HG02852 (cell line): ENCODE measurements around the gene JKAMP.

Experiments
- ATAC-seq: cut with Tn5 transposase; IDR thresholded peaks from one replicate; pipeline ENCODE4 v1.9.1; 2021; ENCODE audit warnings: mild to moderate bottlenecking, moderate library complexity; ENCODE audit not compliant: unreplicated experiment

The JKAMP gene

GRCh38 chr14:59480166-59480565, 4.2 kb upstream of the JKAMP start:
- ATAC-seq: no peak

DNA sequence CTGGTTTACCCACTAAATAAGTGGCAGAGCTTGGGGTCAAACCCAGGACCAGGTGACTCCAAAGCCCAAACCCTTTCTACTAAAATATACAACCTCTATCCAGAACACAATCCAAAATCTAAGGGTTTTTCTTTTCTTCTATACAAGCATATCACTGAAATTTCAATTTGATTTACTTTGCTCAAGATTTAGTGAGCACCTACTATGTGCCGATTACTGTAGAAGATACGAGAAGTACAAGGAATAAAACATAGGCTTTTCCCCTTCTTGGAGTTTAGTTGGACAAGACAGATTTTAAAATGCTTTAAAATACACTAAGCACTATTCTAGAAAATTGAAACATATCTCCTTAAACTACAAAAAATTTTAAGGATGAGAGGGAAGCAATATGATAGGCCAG, 2.9 kb upstream of the JKAMP start:
- no peak for ATAC-seq

GRCh38 chr14:59481871-59482540, 2.3 kb upstream of the JKAMP start:
- no peak for ATAC-seq

DNA sequence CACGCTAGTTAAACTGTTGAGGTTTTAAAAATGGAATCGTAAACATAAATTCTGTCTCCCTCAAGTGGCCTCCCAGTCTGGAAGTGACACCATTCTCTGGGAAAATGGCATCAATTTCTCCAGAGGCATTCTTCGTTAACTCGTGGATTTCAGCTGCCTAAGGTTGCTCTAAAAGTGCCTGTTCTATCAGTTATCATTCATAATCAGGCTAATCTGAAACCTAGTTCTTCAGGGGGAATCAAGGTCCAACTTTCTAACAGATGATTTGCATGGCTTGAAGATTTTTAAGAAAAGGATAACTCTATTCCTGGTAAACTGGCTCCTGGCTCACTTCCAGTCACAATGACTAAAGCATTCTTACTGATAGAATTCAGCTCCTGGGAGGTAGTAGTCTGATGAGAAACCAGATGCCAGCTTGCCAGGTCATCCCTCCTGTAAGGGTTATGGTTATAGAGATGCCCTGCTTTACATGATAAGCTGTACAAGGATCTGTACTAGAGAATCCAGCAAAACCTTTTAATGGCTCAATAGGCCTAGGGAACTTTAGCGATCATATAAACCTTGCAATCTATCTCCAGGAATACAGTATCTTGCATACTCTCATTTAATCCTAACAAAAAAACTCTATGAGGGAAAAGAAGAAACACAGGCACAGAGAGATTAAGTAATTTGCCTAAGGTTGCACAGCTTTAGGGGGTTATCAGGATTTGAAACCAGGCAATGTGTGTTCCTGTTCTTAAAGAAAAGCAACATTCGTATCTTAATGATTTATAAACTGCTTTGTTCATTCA, 1.6 kb upstream of the JKAMP start:
- no peak for ATAC-seq

GRCh38 chr14:59483363-59483762, 954 bp upstream of the JKAMP start:
- ATAC-seq: no peak

DNA sequence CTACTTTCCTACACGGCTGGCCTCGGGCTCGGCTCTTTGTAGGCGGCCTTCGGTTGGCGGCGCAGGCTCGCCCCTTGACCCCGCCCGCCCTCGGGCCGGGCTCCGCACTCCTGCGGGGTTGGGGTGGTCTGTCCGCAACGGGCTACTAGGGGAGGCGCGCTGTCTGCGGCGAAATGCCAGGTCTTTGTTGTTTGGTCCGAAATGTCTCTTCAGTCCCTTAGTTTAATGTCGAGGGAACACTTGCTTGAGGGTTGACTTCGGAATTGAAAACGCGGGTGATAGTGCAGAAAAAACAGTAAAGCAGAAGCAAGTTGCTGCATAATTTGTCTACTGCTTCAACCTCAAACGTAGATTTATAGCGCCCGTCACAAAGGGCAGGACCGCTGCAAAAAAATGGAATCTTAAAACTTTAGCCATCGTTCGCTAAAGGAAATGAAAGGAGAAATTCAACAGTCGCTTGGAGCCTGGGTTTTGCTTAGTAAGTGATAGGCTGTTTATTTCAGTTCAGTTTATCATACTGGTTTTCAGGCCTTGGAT, 390 bp downstream of the JKAMP start:
- peak; percentile 52 for ATAC-seq

GRCh38 chr14:59490756-59491155, 6.4 kb downstream of the JKAMP start:
- ATAC-seq: no peak

DNA sequence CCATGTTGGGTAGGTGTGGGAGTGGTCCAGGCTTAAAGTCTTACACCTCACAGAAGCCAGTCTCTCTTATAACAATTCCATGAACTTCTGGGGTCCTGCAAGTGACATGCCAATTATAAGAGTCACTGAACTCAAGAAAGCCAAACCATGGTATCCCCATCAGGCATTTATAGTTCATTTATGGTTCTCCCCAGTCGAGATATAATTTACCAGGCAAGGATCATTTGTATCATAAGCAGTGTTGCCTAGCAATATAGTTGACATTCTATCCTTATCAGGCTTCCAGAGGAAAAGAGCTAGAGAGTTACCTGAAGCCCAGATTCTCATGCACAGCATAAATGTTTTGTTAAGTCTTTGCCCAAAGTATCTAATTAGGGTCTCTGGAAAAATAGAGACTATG, 8.1 kb downstream of the JKAMP start:
- ATAC-seq: no peak

DNA sequence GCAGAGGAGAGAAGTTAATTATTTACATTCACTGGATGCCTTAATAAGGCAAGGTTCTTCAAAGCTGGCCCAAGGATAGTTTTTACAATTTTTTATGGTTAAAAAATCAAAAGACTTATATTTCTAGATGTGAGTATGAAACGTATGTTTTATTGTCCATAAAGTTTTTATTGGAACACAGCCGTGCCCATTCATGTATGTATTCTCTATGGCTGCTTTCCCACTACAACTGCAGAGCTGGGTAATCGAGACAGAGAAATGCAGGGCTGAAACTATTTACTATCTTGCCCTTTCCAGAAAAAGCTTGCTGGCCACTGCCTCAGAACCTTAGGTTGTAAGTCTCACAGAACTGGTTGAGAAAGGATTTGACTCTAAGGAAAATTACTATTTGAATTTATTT, 16.4 kb downstream of the JKAMP start:
- ATAC-seq: no peak

GRCh38 chr14:59503256-59503655, 18.9 kb downstream of the JKAMP start:
- no peak for ATAC-seq

DNA sequence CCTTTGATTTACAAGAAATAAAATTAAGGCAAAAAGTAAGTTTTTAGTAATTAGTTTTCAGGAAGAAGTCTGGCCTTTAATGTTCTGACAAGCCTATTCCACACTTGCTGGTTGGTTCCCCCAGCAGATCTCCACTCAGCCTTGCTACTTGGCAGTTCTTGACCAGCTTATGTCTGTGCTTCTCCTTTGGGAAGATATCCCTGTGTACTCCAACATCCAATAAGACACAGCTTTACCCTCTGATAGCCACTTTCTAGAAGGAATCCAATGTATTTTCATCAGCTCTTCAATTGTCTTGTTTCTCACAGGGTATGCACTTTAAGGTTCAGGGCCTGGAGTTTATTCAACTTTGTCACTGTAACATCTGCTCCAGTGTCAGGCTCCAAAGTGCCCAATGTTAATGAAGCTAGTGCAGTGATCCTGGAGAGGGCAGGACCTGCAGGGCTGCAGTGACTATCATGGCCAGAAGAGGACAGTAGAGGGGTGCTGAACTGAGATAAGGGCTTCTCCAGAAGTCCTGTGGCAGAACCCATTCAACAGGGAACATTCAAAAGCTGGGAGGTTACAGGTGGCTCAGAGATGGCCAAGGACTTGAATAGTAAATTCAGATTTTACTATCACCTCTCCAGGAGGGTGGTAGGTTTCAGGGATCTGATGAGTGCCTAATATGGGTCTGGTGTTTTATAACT, 22.9 kb downstream of the JKAMP start:
- ATAC-seq: peak; percentile 86

- ATAC-seq: no peak
These were observed 23.4 kb downstream of the JKAMP start for GRCh38 chr14:59507752-59508103.

GRCh38 chr14:59509101-59509500, 24.8 kb downstream of the JKAMP start:
- ATAC-seq: no peak

- no peak for ATAC-seq
These were observed 25.7 kb downstream of the JKAMP start for GRCh38 chr14:59510001-59510400.

DNA sequence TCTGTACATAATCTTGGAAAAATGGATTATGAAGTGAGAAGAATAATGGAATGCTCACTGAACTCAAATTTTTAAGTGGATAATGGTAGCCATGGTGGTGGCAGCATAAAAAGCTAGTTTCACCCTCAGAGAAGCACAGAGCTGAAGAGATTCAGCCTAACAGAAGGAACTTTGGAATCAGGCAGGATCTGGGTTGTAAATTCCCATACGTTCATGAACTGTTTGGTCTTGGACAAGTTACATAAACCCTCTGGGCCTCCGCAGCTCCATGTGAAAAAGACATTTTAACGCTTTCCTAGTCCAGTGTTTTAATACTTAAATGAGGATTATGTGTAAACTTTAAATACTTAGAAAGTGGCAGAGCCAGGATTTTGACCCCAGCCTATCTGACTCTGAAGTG, 26.6 kb downstream of the JKAMP start:
- no peak for ATAC-seq

GRCh38 chr14:59511916-59512575, 27.7 kb downstream of the JKAMP start:
- no peak for ATAC-seq

GRCh38 chr14:59520224-59520623, 35.9 kb downstream of the JKAMP start:
- no peak for ATAC-seq

DNA sequence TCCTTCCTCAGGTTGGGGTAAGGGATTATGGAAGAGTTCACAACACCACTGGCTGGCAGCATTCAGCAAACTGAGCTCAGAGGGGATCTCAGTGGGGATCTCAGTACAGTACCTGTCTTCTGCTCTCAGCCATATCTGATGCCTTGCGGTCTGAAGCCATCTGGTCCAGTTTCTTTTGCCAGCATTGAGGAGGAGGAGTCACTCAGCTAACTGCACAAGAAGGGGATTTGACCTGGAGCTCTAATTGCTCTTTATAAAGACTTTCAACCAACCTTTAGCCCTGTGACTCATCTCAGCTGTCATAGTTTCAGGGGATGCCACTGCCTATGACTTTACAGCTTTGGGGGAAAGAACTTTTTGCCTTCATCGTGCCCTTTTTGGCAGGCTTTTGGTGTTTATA, 44.9 kb downstream of the JKAMP start:
- no peak for ATAC-seq

DNA sequence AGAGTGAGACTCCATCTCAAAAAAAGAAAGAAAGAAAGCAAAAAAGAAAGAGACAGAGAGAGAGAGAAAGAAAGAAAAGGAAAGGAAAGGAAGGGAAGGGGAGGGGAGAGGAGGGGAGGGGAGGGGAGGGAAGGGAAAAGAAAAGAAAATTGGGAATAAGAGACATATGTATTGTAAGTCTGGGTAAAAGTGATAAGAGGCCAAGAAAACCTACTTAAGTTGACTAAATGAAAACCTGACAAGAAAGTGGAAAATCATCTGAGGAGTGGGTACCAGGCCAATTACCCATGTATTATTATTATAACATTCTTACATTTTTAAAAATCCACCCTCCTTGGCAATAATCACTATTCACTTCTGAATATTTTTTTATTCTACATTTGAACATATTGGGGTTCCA, 46.0 kb downstream of the JKAMP start:
- no peak for ATAC-seq

DNA sequence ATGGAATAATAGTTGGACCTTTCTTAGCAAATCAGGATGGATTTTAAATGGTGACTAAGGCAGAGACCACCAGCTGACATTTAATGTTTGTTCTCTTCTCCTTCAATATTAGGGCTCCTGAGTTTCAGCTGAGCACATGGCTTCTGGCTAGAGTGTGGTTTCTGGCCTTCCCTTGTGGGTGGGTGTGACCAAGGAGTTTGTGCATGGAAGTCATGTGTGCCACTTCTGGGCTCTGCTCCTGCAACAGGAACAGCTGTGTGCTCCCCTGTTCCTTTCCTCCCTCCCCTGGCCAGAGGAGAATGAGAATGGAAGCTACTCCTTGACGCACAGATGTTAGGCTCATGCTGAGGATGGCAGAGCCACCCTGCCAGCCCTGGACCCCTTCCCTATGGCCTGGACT, 48.1 kb downstream of the JKAMP start:
- no peak for ATAC-seq

GRCh38 chr14:59534361-59534987, 50.2 kb downstream of the JKAMP start:
- no peak for ATAC-seq
